Measurements from ENCODE around the gene FAM89A.

Gene FAM89A

GRCh38 chr1:230979389-230979716 is 60.7 kb downstream of the FAM89A start:
- no peak for TF ChIP-seq CTCF (conservative IDR thresholded peaks at IDR 0.05; ENCODE audit: low read depth, low read length)
- H3K4me3 ChIP-seq (ENCODE audit: low read depth, low read length): peak overlapping the region; percentile 90
- no peak for DNase-seq (ENCODE audit: low read depth)

- H3K4me3 ChIP-seq (ENCODE audit: low read depth, low read length): peak within 1 kb of the TSS; percentile 90
- peak; percentile 15 for TF ChIP-seq CTCF (conservative IDR thresholded peaks at IDR 0.05; ENCODE audit: low read depth, low read length)
- peak; percentile 99 for DNase-seq (ENCODE audit: low read depth)
Observed at GRCh38 chr1:230978491-230979388, 61.3 kb downstream of the FAM89A start, which contains the start of the genes ARV1 and TTC13. Gene ARV1, plus strand, starts transcription at chr1:230979094. Its CDS starts 12 bp downstream, at chr1:230979106. Gene TTC13, minus strand, starts transcription at chr1:230978861. Its CDS starts 31 bp downstream, at chr1:230978830.

- TF ChIP-seq CTCF (conservative IDR thresholded peaks at IDR 0.05; ENCODE audit: low read depth, low read length): no peak
- peak; percentile 17 for DNase-seq (ENCODE audit: low read depth)
- H3K4me3 ChIP-seq (ENCODE audit: low read depth, low read length): peak overlapping the region; percentile 90
Observed at GRCh38 chr1:230977761-230978490, 62.1 kb downstream of the FAM89A start.

- TF ChIP-seq CTCF (conservative IDR thresholded peaks at IDR 0.05; ENCODE audit: low read depth, low read length): no peak
- peak overlapping the region; percentile 90 for H3K4me3 ChIP-seq (ENCODE audit: low read depth, low read length)
- DNase-seq (ENCODE audit: low read depth): no peak
Observed at GRCh38 chr1:230976825-230977747, 63.0 kb downstream of the FAM89A start.

- no peak for TF ChIP-seq CTCF (conservative IDR thresholded peaks at IDR 0.05; ENCODE audit: low read depth, low read length)
- no peak overlapping the region for H3K4me3 ChIP-seq (ENCODE audit: low read depth, low read length)
- no peak for DNase-seq (ENCODE audit: low read depth)
Observed at GRCh38 chr1:230976360-230976759, 63.7 kb downstream of the FAM89A start.

- no peak for TF ChIP-seq CTCF (conservative IDR thresholded peaks at IDR 0.05; ENCODE audit: low read depth, low read length)
- no peak overlapping the region for H3K4me3 ChIP-seq (ENCODE audit: low read depth, low read length)
- DNase-seq (ENCODE audit: low read depth): no peak
Observed at GRCh38 chr1:230975636-230976035, 64.4 kb downstream of the FAM89A start.

All from choroid plexus epithelial cell (primary cell).